LNCAP (cell line): ENCODE measurements around the gene IL4R.

ENCODE experiments used
- TF ChIP-seq, protein P1 (sequence below): fragments of 450-650 bp; IDR thresholded peaks from 2 replicates; pipeline ENCODE4 v1.5.1; 2017; ENCODE audit warnings: mild to moderate bottlenecking

IL4R gene

DNA sequence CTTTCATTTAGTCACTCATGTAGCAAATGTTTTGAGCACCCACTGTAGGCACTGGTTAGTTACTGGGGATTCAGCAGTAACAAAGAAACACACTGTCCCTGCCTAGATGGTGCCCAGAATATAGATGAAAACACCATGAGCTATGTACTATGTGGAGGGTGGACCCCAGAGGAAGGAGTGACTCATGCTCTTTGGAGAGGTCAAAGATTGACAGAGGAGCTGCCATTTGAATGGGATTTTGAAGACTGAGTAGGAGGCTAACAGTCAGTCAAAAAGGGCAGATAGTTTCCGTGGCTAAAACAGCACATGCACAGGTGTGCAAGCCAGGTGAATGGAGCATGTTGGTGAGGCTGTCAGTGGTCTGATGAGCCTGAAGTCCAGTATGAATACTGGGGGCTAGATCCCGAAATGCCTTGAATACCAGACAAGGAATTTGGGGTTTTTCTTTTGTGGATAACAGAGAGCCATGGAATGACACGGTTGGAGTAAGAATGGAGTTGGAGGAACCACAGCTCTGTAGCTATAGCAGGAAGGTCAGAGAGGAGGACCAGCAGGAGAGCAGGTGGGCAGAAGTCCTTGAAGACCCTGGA, 94.3 kb downstream of the IL4R start:
- TF ChIP-seq, protein P1, sequence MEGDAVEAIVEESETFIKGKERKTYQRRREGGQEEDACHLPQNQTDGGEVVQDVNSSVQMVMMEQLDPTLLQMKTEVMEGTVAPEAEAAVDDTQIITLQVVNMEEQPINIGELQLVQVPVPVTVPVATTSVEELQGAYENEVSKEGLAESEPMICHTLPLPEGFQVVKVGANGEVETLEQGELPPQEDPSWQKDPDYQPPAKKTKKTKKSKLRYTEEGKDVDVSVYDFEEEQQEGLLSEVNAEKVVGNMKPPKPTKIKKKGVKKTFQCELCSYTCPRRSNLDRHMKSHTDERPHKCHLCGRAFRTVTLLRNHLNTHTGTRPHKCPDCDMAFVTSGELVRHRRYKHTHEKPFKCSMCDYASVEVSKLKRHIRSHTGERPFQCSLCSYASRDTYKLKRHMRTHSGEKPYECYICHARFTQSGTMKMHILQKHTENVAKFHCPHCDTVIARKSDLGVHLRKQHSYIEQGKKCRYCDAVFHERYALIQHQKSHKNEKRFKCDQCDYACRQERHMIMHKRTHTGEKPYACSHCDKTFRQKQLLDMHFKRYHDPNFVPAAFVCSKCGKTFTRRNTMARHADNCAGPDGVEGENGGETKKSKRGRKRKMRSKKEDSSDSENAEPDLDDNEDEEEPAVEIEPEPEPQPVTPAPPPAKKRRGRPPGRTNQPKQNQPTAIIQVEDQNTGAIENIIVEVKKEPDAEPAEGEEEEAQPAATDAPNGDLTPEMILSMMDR: no peak

DNA sequence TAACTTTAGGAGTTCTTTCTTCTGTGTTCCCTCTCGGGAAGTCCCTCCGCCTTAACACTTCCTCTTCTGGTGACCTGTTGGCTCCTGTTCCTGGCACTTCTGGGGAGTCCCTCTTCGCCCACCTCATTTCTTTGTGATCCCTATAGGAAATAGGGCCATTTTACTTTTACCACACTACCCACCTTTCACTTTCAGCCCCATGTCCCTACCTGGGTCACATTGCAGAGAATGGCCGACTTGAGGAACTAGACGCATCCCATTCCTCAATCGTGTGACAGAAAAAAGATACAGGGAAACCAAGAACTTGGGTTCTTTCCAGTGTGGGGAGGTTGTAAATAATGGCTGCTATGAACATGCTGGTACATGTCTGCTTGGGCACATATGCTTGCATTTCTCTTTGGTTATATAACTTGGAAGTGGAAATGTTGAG, 94.8 kb downstream of the IL4R start:
- TF ChIP-seq, protein P1: no peak

DNA sequence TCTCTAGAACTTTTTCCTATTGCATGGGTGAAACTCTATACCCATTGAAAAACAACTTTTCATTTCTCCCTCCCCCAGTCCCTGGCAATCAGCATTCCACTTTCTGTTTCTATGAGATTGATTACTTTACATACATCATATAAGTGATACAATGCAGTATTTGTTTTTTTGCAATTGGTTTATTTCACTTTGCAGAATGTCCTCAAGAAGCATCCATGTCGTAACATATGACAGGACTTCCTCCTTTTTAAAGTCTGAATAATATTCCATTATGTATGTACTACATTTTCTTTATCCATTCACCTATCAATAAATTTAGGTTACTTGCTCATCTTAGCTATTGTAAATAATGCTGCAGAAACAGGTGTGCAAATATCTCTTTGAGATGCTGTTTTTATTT, 97.0 kb downstream of the IL4R start:
- TF ChIP-seq, protein P1: no peak

DNA sequence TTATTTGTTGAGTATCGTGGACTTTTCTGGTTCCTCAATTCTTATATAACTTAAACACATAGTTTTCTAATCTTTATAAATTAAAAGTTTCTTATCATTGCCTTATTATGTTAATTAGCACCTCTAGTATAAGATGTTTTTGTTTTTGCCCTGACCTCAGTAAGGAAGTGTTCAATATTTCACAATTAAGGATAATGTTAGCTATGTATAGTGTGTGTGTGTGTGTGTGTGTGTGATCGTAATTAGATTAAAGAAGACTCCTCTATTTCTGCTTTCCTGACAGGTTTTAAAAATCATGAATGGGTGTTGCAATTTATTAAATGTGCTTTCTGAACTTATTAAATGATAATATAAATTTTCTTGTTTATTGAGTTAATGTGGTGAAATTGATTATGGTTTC, 100.2 kb downstream of the IL4R start:
- TF ChIP-seq, protein P1: no peak
